HG03354 (cell line): ENCODE measurements around the gene TPSB2.
"Not testable (repeated sequence)": the region's sequence is repeated elsewhere in the genome, so short reads cannot be mapped to it uniquely, and the experiment has no call there.

Experiments used
- ATAC-seq: cut with Tn5 transposase; IDR thresholded peaks from one replicate; pipeline ENCODE4 v1.9.1; 2021; ENCODE audit warnings: mild to moderate bottlenecking; ENCODE audit not compliant: unreplicated experiment, poor library complexity, severe bottlenecking

Gene TPSB2

DNA sequence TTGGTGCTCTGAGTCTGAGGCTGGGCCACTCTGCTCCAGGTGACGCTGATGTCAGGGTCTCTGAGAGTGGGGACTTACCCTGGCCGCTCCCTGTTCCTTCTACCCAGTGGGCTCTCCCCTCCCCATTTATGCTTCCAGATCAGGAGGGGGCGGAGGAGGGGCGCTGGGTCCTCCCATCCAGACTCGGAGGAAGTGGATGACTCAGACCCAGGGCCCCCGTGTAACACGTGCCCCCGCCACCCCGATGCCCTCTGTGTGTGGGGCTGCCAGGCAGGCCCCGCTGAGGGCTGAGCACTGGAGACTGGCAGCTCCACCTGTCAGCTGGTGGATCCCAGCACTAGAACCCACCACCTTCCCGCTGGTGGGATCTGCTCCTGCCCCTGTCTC is at the start of gene TPSB2:
Gene TPSB2, minus strand, starts transcription at position 101 of the 387 bp plus-strand sequence. CDS start 233 bp downstream, outside the sequence.
- not testable (repeated sequence) for ATAC-seq

DNA sequence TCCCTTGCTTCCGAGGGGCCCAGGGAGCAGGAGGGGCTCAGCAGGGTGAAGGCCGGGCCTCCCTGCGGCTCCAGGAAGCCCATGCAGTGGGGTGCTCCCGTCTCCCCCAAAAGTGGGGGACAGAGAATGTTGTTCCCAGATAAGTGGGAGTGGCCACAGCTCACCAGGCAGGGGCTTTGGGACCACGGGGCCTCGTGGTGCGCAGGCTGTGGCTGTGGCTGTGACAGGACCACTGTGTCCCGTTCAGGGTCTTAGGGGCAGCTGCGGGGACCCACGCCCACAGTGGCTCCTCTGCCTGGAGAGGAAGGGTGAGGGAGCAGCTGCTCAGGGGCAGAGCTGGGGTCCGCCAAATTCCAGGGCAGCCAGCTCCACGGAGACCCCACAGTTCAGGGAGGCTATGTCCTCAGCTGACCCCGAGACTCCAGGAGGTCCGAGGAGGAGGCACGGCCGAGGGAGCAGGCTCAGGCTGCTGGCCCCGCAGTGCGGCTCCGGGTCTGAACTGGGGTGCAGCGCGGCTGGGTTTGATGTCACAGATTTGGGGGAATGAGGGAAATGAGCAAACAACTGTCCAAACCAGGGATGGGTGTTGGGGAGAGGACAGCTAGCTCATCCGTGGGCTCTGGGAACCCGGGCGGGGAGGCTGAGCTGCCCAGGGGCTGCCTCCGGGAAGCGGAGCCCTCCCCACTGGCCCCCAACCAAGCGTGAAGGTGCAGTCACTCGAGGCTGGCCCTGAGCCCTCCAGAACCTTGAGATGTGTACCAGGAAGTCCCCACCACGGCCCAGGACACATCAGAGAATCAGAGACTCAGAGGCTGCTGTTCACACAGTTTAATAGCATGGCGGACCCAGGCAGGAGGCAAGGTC is 49.3 kb upstream of the TPSB2 start:
- no peak for ATAC-seq

DNA sequence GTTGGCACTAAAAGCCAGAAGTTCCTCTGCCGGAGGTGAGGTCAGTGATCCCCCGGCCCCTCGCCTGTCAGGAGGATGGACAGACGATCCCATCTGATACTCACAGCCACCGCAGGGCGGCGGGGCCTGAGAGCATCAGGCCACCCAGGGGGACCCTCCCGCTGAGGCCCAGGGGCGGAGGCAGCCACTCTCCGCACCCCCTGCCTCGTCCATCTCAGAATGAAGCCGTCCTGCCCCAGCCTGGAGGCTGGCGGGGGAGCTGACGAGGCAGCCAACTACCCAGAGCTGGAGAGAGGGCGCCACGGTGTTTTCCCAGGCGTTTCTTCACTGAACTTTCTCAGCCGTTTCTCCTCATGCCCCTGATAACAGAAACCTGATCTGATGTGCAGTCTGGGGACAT is 48.5 kb upstream of the TPSB2 start:
- ATAC-seq, result no peak

DNA sequence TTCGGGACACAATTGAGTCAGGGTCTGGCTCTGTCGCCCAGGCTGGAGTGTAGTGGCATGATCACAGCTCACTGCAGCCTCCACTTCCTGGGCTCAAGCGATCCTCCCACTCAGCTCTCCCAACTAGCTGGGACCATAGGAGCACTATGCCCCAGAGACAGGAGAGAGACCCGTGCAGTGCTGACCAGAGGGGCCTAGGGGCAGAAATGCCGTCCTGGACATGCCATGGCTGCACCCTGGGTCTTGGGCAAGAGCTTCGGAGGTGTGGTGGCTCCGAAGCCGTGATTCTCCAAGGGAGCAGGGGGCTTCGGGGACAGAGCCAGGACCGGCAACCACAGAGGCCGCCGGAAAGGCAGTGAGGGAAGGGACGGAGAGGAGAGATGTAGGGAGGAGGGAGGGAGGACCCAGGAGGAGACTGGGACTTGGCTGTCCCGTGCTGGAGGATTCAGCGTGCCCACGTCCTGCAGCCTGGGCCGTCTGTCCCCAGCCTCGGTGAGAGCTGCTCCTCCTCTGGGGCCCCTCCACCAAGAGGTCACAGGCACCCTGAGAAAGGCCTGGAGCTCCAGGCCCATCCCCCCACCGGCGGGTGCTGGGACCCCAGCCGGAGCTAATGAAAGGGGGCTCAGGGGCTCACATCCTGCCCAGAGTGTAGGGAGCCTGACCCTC is 47.8 kb upstream of the TPSB2 start:
- ATAC-seq, result no peak

GRCh38 chr16:1277151-1277598 is 47.2 kb upstream of the TPSB2 start:
- ATAC-seq, result no peak

GRCh38 chr16:1276580-1276878 is 46.5 kb upstream of the TPSB2 start:
- no peak for ATAC-seq

- no peak for ATAC-seq
Measured at GRCh38 chr16:1275791-1276579, 46.0 kb upstream of the TPSB2 start.

GRCh38 chr16:1274767-1275166 is 44.8 kb upstream of the TPSB2 start:
- ATAC-seq, result no peak

DNA sequence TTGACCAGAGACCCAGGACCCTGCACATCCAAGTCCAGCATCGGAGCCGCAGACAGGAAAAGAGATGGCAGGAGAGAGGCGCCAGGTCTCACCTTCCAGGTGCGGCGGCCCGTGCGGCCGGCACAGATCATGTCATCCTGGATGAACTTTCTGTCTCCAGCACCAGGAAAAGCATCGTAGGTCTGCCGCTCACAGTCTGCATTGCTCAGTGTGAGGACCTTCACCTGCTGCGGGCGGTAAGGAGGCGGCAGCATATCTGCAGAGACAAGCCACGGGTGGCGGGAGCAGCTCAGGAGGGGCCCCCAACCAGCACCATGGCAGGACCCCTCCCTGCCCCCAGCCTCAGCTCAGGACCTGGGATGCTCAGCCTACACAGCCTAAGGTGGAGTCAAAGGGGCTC is 43.8 kb upstream of the TPSB2 start:
- no peak for ATAC-seq

DNA sequence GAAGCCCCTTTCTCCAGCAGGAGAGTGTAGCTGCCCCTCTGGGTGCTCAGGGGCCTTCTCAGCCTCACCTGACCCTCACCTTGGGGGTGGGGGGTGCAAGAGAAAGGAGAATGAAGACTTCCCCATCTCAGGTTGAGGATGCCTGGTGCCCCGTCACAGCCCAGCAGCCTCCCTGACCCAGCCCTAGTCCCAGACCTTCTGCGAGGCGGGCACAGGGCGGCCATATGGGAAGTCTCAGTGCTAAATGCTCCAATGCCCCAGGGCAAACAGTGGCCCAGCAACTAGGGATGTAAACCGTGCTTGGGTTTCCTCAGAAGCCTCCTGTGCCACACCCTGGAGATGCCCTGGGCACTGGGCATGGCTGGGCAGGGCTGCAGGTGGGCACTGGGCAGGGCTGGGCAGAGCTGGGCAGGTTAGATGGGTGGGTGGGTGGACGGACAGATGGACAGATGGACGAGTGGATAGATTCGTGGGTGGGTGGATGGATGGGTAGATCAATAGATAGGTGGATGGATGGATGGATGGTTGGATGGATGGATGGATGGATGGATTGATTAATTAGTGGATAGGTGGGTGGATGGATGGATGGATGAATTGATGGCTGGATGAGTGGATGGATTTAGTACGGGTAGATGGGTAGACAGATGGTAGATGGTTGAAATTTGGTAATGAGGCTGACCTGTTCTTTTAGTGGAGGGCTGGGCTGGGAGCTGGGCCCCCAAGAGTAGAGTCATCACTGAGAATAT is 42.6 kb upstream of the TPSB2 start:
- no peak for ATAC-seq

DNA sequence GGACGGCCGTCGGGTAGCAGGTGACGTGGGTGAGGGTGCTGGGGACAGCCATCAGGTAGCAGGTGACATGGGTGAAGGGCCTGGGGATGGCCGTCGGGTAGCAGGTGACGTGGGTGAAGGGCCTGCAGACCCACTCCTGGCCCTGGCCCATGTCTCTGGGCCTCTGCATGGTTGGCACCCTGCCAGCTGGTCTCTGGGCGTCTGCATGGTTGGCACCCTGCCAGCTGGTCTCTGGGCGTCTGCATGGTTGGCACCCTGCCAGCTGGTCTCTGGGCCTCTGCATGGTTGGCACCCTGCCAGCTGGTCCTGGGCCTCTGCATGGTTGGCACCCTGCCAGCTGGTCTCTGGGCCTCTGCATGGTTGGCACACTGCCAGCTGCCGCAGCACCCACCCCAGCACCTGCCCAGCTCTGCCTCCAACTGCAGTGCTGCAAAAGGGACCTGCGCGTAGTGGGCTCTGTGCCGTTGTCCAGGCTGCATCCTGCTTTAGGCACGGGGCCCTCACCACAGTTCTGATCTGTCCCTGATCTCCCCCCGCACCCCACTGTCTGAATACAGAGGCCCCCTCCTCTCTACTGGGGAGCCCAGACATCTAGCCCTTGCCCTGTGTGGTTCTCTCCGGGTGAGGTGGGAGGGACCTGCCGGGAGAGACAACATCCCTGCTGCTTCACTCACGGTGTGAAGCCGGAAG is 41.9 kb upstream of the TPSB2 start:
- ATAC-seq, result not testable (repeated sequence)

GRCh38 chr16:1271380-1271723 is 41.4 kb upstream of the TPSB2 start:
- ATAC-seq, result no peak

- ATAC-seq, result not testable (repeated sequence)
Measured at GRCh38 chr16:1269418-1269817, 39.4 kb upstream of the TPSB2 start.

DNA sequence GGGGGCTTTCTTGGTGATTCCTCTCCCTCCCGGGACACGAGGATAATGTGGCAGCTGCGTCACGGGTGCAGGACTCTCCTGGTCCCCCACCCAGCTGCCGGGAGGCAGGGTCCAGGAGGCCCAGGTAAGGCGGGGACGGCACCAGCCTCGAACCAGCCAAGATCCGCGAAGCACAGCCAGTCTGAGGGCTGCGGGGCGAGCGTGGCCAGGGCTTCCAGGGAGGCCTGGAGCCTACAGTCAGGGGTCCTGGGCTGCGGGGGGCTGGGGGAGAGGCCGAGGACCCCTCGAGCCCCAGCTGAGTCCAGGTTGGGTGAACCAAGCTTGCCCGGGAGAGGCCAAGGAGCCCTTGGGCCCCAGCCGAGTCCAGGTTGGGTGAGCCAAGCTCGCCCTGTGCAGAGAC is 35.8 kb upstream of the TPSB2 start:
- no peak for ATAC-seq

- no peak for ATAC-seq
Measured at GRCh38 chr16:1265090-1265630, 35.2 kb upstream of the TPSB2 start.

DNA sequence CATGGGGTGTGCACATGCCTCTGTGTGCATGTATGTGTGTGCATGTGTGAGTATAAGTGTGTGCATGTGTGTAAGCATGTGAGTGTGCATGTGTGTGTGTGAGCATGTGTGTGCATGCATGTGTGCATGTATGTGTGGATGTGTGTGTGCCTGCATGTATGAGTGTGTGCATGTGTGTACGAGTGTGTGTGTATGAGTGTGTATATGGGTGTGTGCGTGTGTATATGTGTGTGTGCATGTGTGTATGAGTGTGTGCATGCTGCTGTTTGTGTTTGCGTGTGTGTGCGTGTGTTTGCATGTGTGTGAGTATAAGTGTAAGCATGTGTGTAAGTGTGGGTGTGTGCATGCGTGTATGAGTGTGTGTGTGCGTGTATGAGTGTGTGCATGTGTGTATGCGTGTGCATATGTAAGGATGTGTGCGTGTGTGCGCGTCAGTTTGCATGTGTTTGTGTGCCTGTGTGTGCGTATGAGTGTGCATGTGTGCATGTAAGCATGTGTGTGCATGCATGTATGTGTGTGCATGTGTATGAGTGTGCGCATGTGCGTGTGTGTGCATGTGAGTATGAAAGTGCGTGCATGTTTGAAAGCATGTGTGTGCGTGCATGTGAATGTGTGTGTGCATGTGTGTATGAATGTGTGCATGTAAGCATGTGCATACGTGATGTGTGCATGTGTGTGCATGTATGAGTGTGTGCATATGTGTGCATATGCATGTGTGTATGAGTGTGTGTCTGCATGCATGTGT is 34.5 kb upstream of the TPSB2 start:
- ATAC-seq, result no peak

GRCh38 chr16:1263591-1264344 is 33.8 kb upstream of the TPSB2 start:
- no peak for ATAC-seq

GRCh38 chr16:1262846-1263221 is 32.9 kb upstream of the TPSB2 start:
- no peak for ATAC-seq
